Measurements from ENCODE around the gene PTCHD1. TPM values are rescaled to one million over a fixed set of nuclear protein-coding genes. Genes with fewer than 3 reads are reported as not detected.

Gene PTCHD1
- total RNA-seq, 2 experiments from 2014 or later, result not detected

DNA sequence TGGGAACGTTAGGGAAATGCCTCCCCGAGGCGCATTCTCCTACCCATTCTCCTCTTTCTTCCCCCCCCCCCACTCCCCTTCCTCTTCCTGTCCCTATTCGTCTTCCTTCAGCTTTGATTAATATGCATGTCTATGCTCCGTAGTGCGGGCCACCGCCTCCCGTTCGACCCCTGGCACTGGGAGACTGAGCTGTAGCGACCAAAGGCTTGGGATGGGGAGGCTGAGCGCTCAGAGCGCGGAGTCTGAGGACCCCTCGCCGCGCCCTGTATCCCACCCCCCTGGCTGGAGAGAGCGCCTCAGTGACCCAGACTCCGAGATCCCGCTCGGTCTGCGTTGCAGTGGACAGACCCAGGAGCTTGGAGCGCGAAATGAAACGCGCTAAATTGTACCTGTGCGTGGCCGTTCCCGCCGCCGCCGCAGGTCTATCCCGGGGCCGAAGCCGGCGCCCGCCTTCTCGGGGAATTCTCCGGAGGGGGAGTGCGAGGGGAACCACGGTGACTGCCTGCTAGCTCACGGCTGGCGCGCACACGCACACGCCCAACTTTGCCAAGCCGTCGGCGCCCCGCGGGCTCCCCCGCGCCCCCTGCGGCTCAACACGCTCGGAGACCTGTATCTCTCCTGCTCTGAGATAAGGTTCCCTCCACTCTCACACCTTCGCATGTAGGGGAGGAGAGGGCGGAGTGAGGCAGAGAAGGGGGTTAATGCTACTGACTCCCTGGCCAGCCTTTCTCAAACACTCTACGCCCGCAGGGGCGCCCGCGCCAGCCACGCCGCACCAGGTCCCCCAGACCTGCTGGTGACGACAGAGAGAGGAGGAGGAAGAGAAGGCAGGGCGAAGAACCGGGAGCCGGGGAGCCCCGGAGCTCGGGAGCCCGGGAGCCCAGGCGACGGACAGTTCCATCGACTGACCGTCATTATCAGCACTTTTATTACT, 1.5 kb upstream of the PTCHD1 start:
- Mint-ChIP-seq H3K4me1 (peaks cover 4% of the 10 kb centered on the region), H3K36me3 (ENCODE audit: low read depth) (no peaks in the 10 kb centered on the region), H3K4me3 (no peak overlapping the region), H3K27me3 (peaks cover 48% of the 10 kb centered on the region), H3K9me3 (no peaks in the 10 kb centered on the region), H3K27ac (no peak overlapping the region)
- DNase-seq, result no peak
- CTCF ChIA-PET, result no interaction called here
- POLR2A ChIA-PET, result no interaction called here

- H3K27ac Mint-ChIP-seq, result no peak overlapping the region
- H3K27me3 Mint-ChIP-seq, result peaks cover 48% of the 10 kb centered on the region
- CTCF ChIA-PET, result no interaction called here
- peaks cover 4% of the 10 kb centered on the region for H3K4me1 Mint-ChIP-seq
- DNase-seq, result no peak
- no peaks in the 10 kb centered on the region for H3K9me3 Mint-ChIP-seq
- H3K4me3 Mint-ChIP-seq, result no peak overlapping the region
- no peaks in the 10 kb centered on the region for H3K36me3 Mint-ChIP-seq (ENCODE audit: low read depth)
- POLR2A ChIA-PET, result no interaction called here
These were observed 668 bp upstream of the PTCHD1 start for GRCh38 chrX:23333842-23334520.

GRCh38 chrX:23334521-23334847, 165 bp upstream of the PTCHD1 start:
- Mint-ChIP-seq H3K27me3 (peaks cover 50% of the 10 kb centered on the region), H3K9me3 (no peaks in the 10 kb centered on the region), H3K4me1 (peaks cover 4% of the 10 kb centered on the region), H3K27ac (no peak overlapping the region), H3K4me3 (no peak overlapping the region), H3K36me3 (ENCODE audit: low read depth) (no peaks in the 10 kb centered on the region)
- POLR2A ChIA-PET, result no interaction called here
- CTCF ChIA-PET, result no interaction called here
- DNase-seq, result no peak

- CTCF ChIA-PET, result no interaction called here
- peaks cover 33% of the 10 kb centered on the region for H3K27me3 Mint-ChIP-seq
These were observed 3.7 kb downstream of the PTCHD1 start for GRCh38 chrX:23338334-23338733.

GRCh38 chrX:23341452-23341851, 6.8 kb downstream of the PTCHD1 start:
- no peak overlapping the region for H3K27ac Mint-ChIP-seq
- CTCF ChIA-PET, result no interaction called here
- no peak for DNase-seq
- H3K4me3 Mint-ChIP-seq, result no peak overlapping the region
- H3K27me3 Mint-ChIP-seq, result peaks cover 13% of the 10 kb centered on the region
- H3K4me1 Mint-ChIP-seq, result no peaks in the 10 kb centered on the region
- H3K36me3 Mint-ChIP-seq (ENCODE audit: low read depth), result no peaks in the 10 kb centered on the region
- POLR2A ChIA-PET, result no interaction called here
- no peaks in the 10 kb centered on the region for H3K9me3 Mint-ChIP-seq

More at GRCh38 chrX:23338334-23338733, 3.7 kb downstream of the PTCHD1 start:
- H3K4me3 Mint-ChIP-seq, result no peak overlapping the region
- POLR2A ChIA-PET, result interaction anchor here (0.7 kb wide), 1 partner anchor 40 kb away, joined by 4 read pairs; no protein-coding TSS in a partner anchor
- no peak overlapping the region for H3K27ac Mint-ChIP-seq
- H3K9me3 Mint-ChIP-seq, result no peaks in the 10 kb centered on the region
- H3K4me1 Mint-ChIP-seq, result no peaks in the 10 kb centered on the region
- no peak for DNase-seq
- H3K36me3 Mint-ChIP-seq (ENCODE audit: low read depth), result no peaks in the 10 kb centered on the region

- no peaks in the 10 kb centered on the region for H3K4me1 Mint-ChIP-seq
- no peak overlapping the region for H3K4me3 Mint-ChIP-seq
- ChIA-PET POLR2A (no interaction called here), CTCF (no interaction called here)
- H3K36me3 Mint-ChIP-seq (ENCODE audit: low read depth), result no peaks in the 10 kb centered on the region
- H3K9me3 Mint-ChIP-seq, result no peaks in the 10 kb centered on the region
- H3K27ac Mint-ChIP-seq, result no peak overlapping the region
- no peaks in the 10 kb centered on the region for H3K27me3 Mint-ChIP-seq
- no peak for DNase-seq
These were observed 9.7 kb downstream of the PTCHD1 start for GRCh38 chrX:23344238-23344903.

- CTCF ChIA-PET, result no interaction called here
- H3K4me3 Mint-ChIP-seq, result no peak overlapping the region
- no peaks in the 10 kb centered on the region for H3K27me3 Mint-ChIP-seq
- POLR2A ChIA-PET, result no interaction called here
- no peak overlapping the region for H3K27ac Mint-ChIP-seq
- no peak for DNase-seq
- no peaks in the 10 kb centered on the region for H3K4me1 Mint-ChIP-seq
- no peaks in the 10 kb centered on the region for H3K36me3 Mint-ChIP-seq (ENCODE audit: low read depth)
- no peaks in the 10 kb centered on the region for H3K9me3 Mint-ChIP-seq
These were observed 10.2 kb downstream of the PTCHD1 start for GRCh38 chrX:23344904-23345271.

- Mint-ChIP-seq H3K27ac (no peak overlapping the region), H3K4me1 (no peaks in the 10 kb centered on the region), H3K4me3 (no peak overlapping the region), H3K27me3 (no peaks in the 10 kb centered on the region), H3K9me3 (no peaks in the 10 kb centered on the region), H3K36me3 (ENCODE audit: low read depth) (no peaks in the 10 kb centered on the region)
- POLR2A ChIA-PET, result no interaction called here
- CTCF ChIA-PET, result no interaction called here
- no peak for DNase-seq
These were observed 21.5 kb downstream of the PTCHD1 start for GRCh38 chrX:23356189-23356588.

GRCh38 chrX:23364416-23364815, 29.8 kb downstream of the PTCHD1 start:
- Mint-ChIP-seq H3K4me1 (no peaks in the 10 kb centered on the region), H3K27me3 (no peaks in the 10 kb centered on the region), H3K9me3 (no peaks in the 10 kb centered on the region), H3K4me3 (no peak overlapping the region), H3K27ac (no peak overlapping the region), H3K36me3 (ENCODE audit: low read depth) (no peaks in the 10 kb centered on the region)
- ChIA-PET CTCF (no interaction called here), POLR2A (no interaction called here)
- no peak for DNase-seq

DNA sequence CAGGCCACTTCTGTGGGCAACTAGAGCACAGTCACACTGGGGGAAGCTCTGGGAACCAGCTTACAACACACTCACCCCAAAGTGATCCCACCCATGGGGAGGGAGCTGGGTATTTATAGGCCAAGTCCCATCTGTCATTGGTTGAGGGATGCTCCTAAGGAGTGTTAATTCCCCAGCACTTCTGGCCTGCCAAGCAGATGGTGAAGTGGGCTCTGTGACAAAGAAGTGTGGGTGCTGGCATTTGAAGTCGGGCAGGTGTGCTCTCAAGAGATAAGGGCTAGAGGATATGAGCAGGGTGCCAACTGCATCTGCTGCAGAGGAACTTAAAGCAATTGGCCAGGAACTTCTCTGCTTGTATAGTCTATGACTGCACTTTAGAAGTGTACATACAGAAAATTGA, 30.9 kb downstream of the PTCHD1 start:
- POLR2A ChIA-PET, result no interaction called here
- Mint-ChIP-seq H3K4me3 (no peak overlapping the region), H3K27me3 (no peaks in the 10 kb centered on the region), H3K4me1 (no peaks in the 10 kb centered on the region), H3K27ac (no peak overlapping the region), H3K36me3 (ENCODE audit: low read depth) (no peaks in the 10 kb centered on the region), H3K9me3 (no peaks in the 10 kb centered on the region)
- CTCF ChIA-PET, result no interaction called here
- no peak for DNase-seq

GRCh38 chrX:23366914-23367313, 32.3 kb downstream of the PTCHD1 start:
- no peaks in the 10 kb centered on the region for H3K36me3 Mint-ChIP-seq (ENCODE audit: low read depth)
- H3K9me3 Mint-ChIP-seq, result no peaks in the 10 kb centered on the region
- no peak for DNase-seq
- no peaks in the 10 kb centered on the region for H3K27me3 Mint-ChIP-seq
- ChIA-PET POLR2A (no interaction called here), CTCF (no interaction called here)
- no peak overlapping the region for H3K4me3 Mint-ChIP-seq
- H3K4me1 Mint-ChIP-seq, result no peaks in the 10 kb centered on the region
- no peak overlapping the region for H3K27ac Mint-ChIP-seq

- CTCF ChIA-PET, result no interaction called here
- Mint-ChIP-seq H3K4me3 (no peak overlapping the region), H3K27ac (no peak overlapping the region), H3K4me1 (no peaks in the 10 kb centered on the region), H3K27me3 (no peaks in the 10 kb centered on the region), H3K36me3 (ENCODE audit: low read depth) (no peaks in the 10 kb centered on the region), H3K9me3 (no peaks in the 10 kb centered on the region)
- DNase-seq, result no peak
- POLR2A ChIA-PET, result no interaction called here
These were observed 34.4 kb downstream of the PTCHD1 start for GRCh38 chrX:23369027-23369426.

- no peak overlapping the region for H3K4me3 Mint-ChIP-seq
- no peaks in the 10 kb centered on the region for H3K27me3 Mint-ChIP-seq
- POLR2A ChIA-PET, result no interaction called here
- CTCF ChIA-PET, result no interaction called here
- DNase-seq, result no peak
- H3K27ac Mint-ChIP-seq, result no peak overlapping the region
- no peaks in the 10 kb centered on the region for H3K9me3 Mint-ChIP-seq
- H3K4me1 Mint-ChIP-seq, result no peaks in the 10 kb centered on the region
- no peaks in the 10 kb centered on the region for H3K36me3 Mint-ChIP-seq (ENCODE audit: low read depth)
These were observed 37.7 kb downstream of the PTCHD1 start for GRCh38 chrX:23372220-23372902.
